ENCODE data around the gene ANKRD23. TPM values are rescaled to one million over a fixed set of nuclear protein-coding genes. Genes with fewer than 3 reads are reported as not detected.

ANKRD23 gene
- 0.48 and 2.1 TPM in 2 replicates for total RNA-seq

GRCh38 chr2:96843538-96844268 is at the start of gene ANKRD23:
Gene ANKRD23 (minus strand): TSS chr2:96844021. CDS start chr2:96843992, 29 bp downstream.

GRCh38 chr2:96869822-96870625 is 26.2 kb upstream of the ANKRD23 start, which contains the start of gene SEMA4C:
Gene SEMA4C (minus strand): TSS chr2:96870080. CDS start chr2:96867886, 2,194 bp downstream.

GRCh38 chr2:96857667-96858372 is 14.0 kb upstream of the ANKRD23 start, which contains the start of gene ANKRD39:
Gene ANKRD39 (minus strand): TSS chr2:96858016. CDS start chr2:96857987, 29 bp downstream.

GRCh38 chr2:96816127-96816835 is 27.5 kb downstream of the ANKRD23 start, which contains the start of gene CNNM3:
Gene CNNM3 (plus strand): TSS chr2:96816268. CDS start chr2:96816278, 10 bp downstream.

Other genes with a start within 250 kb of the ANKRD23 start
- gene KANSL3, start 205.7 kb downstream of the ANKRD23 start, total RNA-seq, result 16.1 and 23.9 TPM in 2 replicates
- gene FER1L5, start 201.3 kb downstream of the ANKRD23 start, total RNA-seq, result under 0.01 TPM in 2 replicates
- 14.3 and 17.4 TPM in 2 replicates for gene LMAN2L, start 104.0 kb downstream of the ANKRD23 start, total RNA-seq
- gene CNNM4, start 83.1 kb downstream of the ANKRD23 start, total RNA-seq, result 3.1 and 4.3 TPM in 2 replicates
- 4.3 and 7.2 TPM in 2 replicates for gene CNNM3, start 27.8 kb downstream of the ANKRD23 start, total RNA-seq
- gene ANKRD39, start 14.0 kb upstream of the ANKRD23 start, total RNA-seq, result 4.1 and 5.1 TPM in 2 replicates
- gene SEMA4C, start 26.1 kb upstream of the ANKRD23 start, total RNA-seq, result 9.6 and 17.8 TPM in 2 replicates
- not detected in 2 replicates for gene FAM178B, start 142.6 kb upstream of the ANKRD23 start, total RNA-seq